Rectal smooth muscle tissue (tissue), 1 donor: ENCODE measurements around the gene NTRK3.
"Not testable (repeated sequence)": the region's sequence is repeated elsewhere in the genome, so short reads cannot be mapped to it uniquely, and the experiment has no call there.

ENCODE experiments used
- H3K27ac ChIP-seq: one replicate; pipeline ENCODE4 v1.7.0; 2013; ENCODE audit warnings: low read depth, low read length, inconsistent platforms
- H3K27me3 ChIP-seq: one replicate; pipeline ENCODE4 v1.7.0; 2013; ENCODE audit warnings: low read length; ENCODE audit not compliant: control insufficient read depth, insufficient read depth
- H3K36me3 ChIP-seq: one replicate; pipeline ENCODE4 v1.7.0; 2013; ENCODE audit warnings: low read length; ENCODE audit not compliant: control insufficient read depth, insufficient read depth
- H3K4me1 ChIP-seq: one replicate; pipeline ENCODE4 v1.7.0; 2013; ENCODE audit warnings: low read length; ENCODE audit not compliant: control insufficient read depth, insufficient read depth
- H3K4me3 ChIP-seq: one replicate; pipeline ENCODE4 v1.7.0; 2013; ENCODE audit warnings: low read length
- H3K9ac ChIP-seq: one replicate; pipeline ENCODE4 v1.7.0; 2013; ENCODE audit warnings: low read length

The NTRK3 gene

GRCh38 chr15:88043396-88043795, 213.1 kb downstream of the NTRK3 start:
- H3K36me3 ChIP-seq: no peaks in the 10 kb centered on the region
- H3K27me3 ChIP-seq: no peaks in the 10 kb centered on the region
- no peak overlapping the region for H3K4me3 ChIP-seq
- no peaks in the 10 kb centered on the region for H3K4me1 ChIP-seq
- no peak overlapping the region for H3K9ac ChIP-seq
- H3K27ac ChIP-seq: no peak overlapping the region

GRCh38 chr15:88042047-88042446, 214.5 kb downstream of the NTRK3 start:
- Histone ChIP-seq H3K4me1 (no peaks in the 10 kb centered on the region), H3K27ac (no peak overlapping the region), H3K27me3 (no peaks in the 10 kb centered on the region), H3K36me3 (no peaks in the 10 kb centered on the region), H3K9ac (no peak overlapping the region), H3K4me3 (no peak overlapping the region)

- Histone ChIP-seq H3K4me1 (no peaks in the 10 kb centered on the region), H3K27ac (no peak overlapping the region), H3K27me3 (no peaks in the 10 kb centered on the region)
Measured at GRCh38 chr15:88040516-88040915, 216.0 kb downstream of the NTRK3 start.

GRCh38 chr15:88038261-88038660, 218.3 kb downstream of the NTRK3 start:
- no peak overlapping the region for H3K4me3 ChIP-seq
- no peak overlapping the region for H3K27ac ChIP-seq
- H3K9ac ChIP-seq: no peak overlapping the region
- no peaks in the 10 kb centered on the region for H3K27me3 ChIP-seq
- H3K36me3 ChIP-seq: no peaks in the 10 kb centered on the region
- no peaks in the 10 kb centered on the region for H3K4me1 ChIP-seq

More at GRCh38 chr15:88040516-88040915, 216.0 kb downstream of the NTRK3 start:
- Histone ChIP-seq H3K36me3 (no peaks in the 10 kb centered on the region), H3K9ac (no peak overlapping the region), H3K4me3 (no peak overlapping the region)

GRCh38 chr15:88036154-88036839, 220.2 kb downstream of the NTRK3 start:
- Histone ChIP-seq H3K9ac (no peak overlapping the region), H3K4me3 (no peak overlapping the region), H3K36me3 (no peaks in the 10 kb centered on the region), H3K27me3 (no peaks in the 10 kb centered on the region), H3K27ac (no peak overlapping the region), H3K4me1 (no peaks in the 10 kb centered on the region)

- Histone ChIP-seq H3K27ac (no peak overlapping the region), H3K4me1 (no peaks in the 10 kb centered on the region), H3K27me3 (no peaks in the 10 kb centered on the region), H3K36me3 (no peaks in the 10 kb centered on the region), H3K9ac (no peak overlapping the region), H3K4me3 (no peak overlapping the region)
Measured at GRCh38 chr15:88035381-88035780, 221.2 kb downstream of the NTRK3 start.

- not testable (repeated sequence) for H3K4me3 ChIP-seq, H3K9ac ChIP-seq, H3K4me1 ChIP-seq, H3K36me3 ChIP-seq, H3K27me3 ChIP-seq, H3K27ac ChIP-seq
Measured at GRCh38 chr15:88033421-88033820, 223.1 kb downstream of the NTRK3 start.

- no peak overlapping the region for H3K9ac ChIP-seq
- no peak overlapping the region for H3K27ac ChIP-seq
- no peaks in the 10 kb centered on the region for H3K4me1 ChIP-seq
- peaks cover 2% of the 10 kb centered on the region for H3K27me3 ChIP-seq
- no peak overlapping the region for H3K4me3 ChIP-seq
- no peaks in the 10 kb centered on the region for H3K36me3 ChIP-seq
Measured at GRCh38 chr15:88032787-88033186, 223.8 kb downstream of the NTRK3 start.

- Histone ChIP-seq H3K27me3 (peaks cover 2% of the 10 kb centered on the region), H3K27ac (no peak overlapping the region), H3K4me3 (no peak overlapping the region), H3K36me3 (no peaks in the 10 kb centered on the region), H3K9ac (no peak overlapping the region), H3K4me1 (no peaks in the 10 kb centered on the region)
Measured at GRCh38 chr15:88031461-88031860, 225.1 kb downstream of the NTRK3 start.

GRCh38 chr15:88029696-88030095, 226.8 kb downstream of the NTRK3 start:
- Histone ChIP-seq H3K36me3 (no peaks in the 10 kb centered on the region), H3K27me3 (peaks cover 2% of the 10 kb centered on the region), H3K4me3 (no peak overlapping the region), H3K4me1 (no peaks in the 10 kb centered on the region), H3K27ac (no peak overlapping the region), H3K9ac (no peak overlapping the region)

- no peak overlapping the region for H3K4me3 ChIP-seq
- H3K9ac ChIP-seq: no peak overlapping the region
- H3K27me3 ChIP-seq: peaks cover 2% of the 10 kb centered on the region
- H3K36me3 ChIP-seq: no peaks in the 10 kb centered on the region
- no peaks in the 10 kb centered on the region for H3K4me1 ChIP-seq
- H3K27ac ChIP-seq: no peak overlapping the region
Measured at GRCh38 chr15:88028024-88028423, 228.5 kb downstream of the NTRK3 start.

GRCh38 chr15:88023914-88024313, 232.6 kb downstream of the NTRK3 start:
- H3K27ac ChIP-seq: no peak overlapping the region
- peaks cover 2% of the 10 kb centered on the region for H3K27me3 ChIP-seq
- H3K9ac ChIP-seq: no peak overlapping the region
- no peak overlapping the region for H3K4me3 ChIP-seq
- H3K36me3 ChIP-seq: no peaks in the 10 kb centered on the region
- H3K4me1 ChIP-seq: no peaks in the 10 kb centered on the region

GRCh38 chr15:88022716-88023115, 233.8 kb downstream of the NTRK3 start:
- Histone ChIP-seq H3K36me3 (no peaks in the 10 kb centered on the region), H3K27ac (no peak overlapping the region), H3K4me3 (no peak overlapping the region), H3K9ac (no peak overlapping the region), H3K27me3 (no peaks in the 10 kb centered on the region), H3K4me1 (no peaks in the 10 kb centered on the region)
